SK-N-SH (cell line): Measurements from ENCODE around the gene PNCK. TPM values are rescaled to one million over a fixed set of nuclear protein-coding genes. Genes with fewer than 3 reads are reported as not detected.
"Not testable (repeated sequence)": the region's sequence is repeated elsewhere in the genome, so short reads cannot be mapped to it uniquely, and the experiment has no call there.

Experiments
- CTCF ChIA-PET: fragments of 300-600, 350-600 bp; formaldehyde crosslinking; extraction: SDS; loops from one replicate; lab custom pipeline; 2021; lab: Yijun Ruan, JAX
- POLR2A ChIA-PET: fragments of 350-600 bp; sonication (Branson Sonifier 250); formaldehyde crosslinking; extraction: SDS; loops from one replicate; lab custom pipeline; 2020; ENCODE audit warnings: antibody characterized with exemption, inconsistent platforms; lab: Yijun Ruan, JAX
- DNase-seq: peaks from one replicate; pipeline ENCODE4 v3.0.0; 2012
- H2AFZ ChIP-seq: fragments of 200-600 bp; sonication (generic); 2 replicates; pipeline ENCODE4 v1.8.1; 2016; ENCODE audit warnings: antibody characterized with exemption, mild to moderate bottlenecking, low read depth
- H3F3A ChIP-seq: fragments of 200-600 bp; sonication (generic); replicated peaks from 2 replicates; pipeline ENCODE3; 2016; ENCODE audit warnings: antibody characterized with exemption, mild to moderate bottlenecking; ENCODE audit not compliant: insufficient read depth
- H3K27ac ChIP-seq, 2 experiments: fragments of 200-500 bp in 1 of 2; fragments of 200-600 bp in 1 of 2; sonication (Bioruptor generic) in 1 of 2; sonication (generic), shearing (Covaris generic) in 1 of 2; 2 replicates each; pipeline versions ENCODE4 v1.5.1 to v1.6.1; 2014 to 2016; ENCODE audit warnings: low read depth in 2 of 2, inconsistent platforms in 1 of 2, low read length in 1 of 2, mild to moderate bottlenecking in 1 of 2, mixed read lengths in 1 of 2
- H3K27me3 ChIP-seq: fragments of 200-600 bp; sonication (generic), shearing (Covaris generic); 2 replicates; pipeline ENCODE4 v1.6.1; 2016; ENCODE audit warnings: mixed run types; ENCODE audit not compliant: insufficient read depth
- H3K36me3 ChIP-seq, 2 experiments: fragments of 200-500 bp in 1 of 2; fragments of 200-600 bp in 1 of 2; sonication (Bioruptor generic) in 1 of 2; sonication (generic) in 1 of 2; replicated peaks in 1 of 2; 2 replicates each; pipeline versions ENCODE3 to v1.5.1; 2014 to 2016; ENCODE audit warnings: low read length in 1 of 2, mild to moderate bottlenecking in 1 of 2; ENCODE audit not compliant: insufficient read depth in 2 of 2, control insufficient read depth in 1 of 2
- H3K4me1 ChIP-seq, 2 experiments: fragments of 200-500 bp in 1 of 2; fragments of 200-600 bp in 1 of 2; sonication (Bioruptor generic) in 1 of 2; sonication (generic), shearing (Covaris generic) in 1 of 2; 2 replicates each; pipeline versions ENCODE4 v1.5.1 to v1.6.1; 2014 to 2016; ENCODE audit warnings: low read depth in 1 of 2, low read length in 1 of 2, mixed run types in 1 of 2; ENCODE audit not compliant: insufficient read depth in 2 of 2, control insufficient read depth in 1 of 2
- H3K4me2 ChIP-seq: fragments of 200-600 bp; sonication (generic), shearing (Covaris generic); 2 replicates; pipeline ENCODE4 v1.6.1; 2017; ENCODE audit warnings: mixed run types
- H3K4me3 ChIP-seq, 2 experiments: fragments of 200-500 bp in 1 of 2; fragments of 200-600 bp in 1 of 2; sonication (Bioruptor generic) in 1 of 2; sonication (generic), shearing (Covaris generic) in 1 of 2; 2 replicates each; pipeline versions ENCODE4 v1.5.1 to v1.8.1; 2014 to 2016; ENCODE audit warnings: low read depth in 2 of 2, inconsistent platforms in 1 of 2, low read length in 1 of 2, mild to moderate bottlenecking in 1 of 2, mixed read lengths in 1 of 2, moderate library complexity in 1 of 2
- H3K79me2 ChIP-seq: fragments of 200-600 bp; sonication (generic); 2 replicates; pipeline ENCODE4 v1.8.1; 2017; ENCODE audit warnings: mild to moderate bottlenecking; ENCODE audit not compliant: insufficient read depth
- H3K9ac ChIP-seq: fragments of 200-600 bp; sonication (generic); 2 replicates; pipeline ENCODE4 v1.6.1; 2017; ENCODE audit warnings: mixed run types
- H3K9me2 ChIP-seq: fragments of 200-600 bp; sonication (generic); 2 replicates; pipeline ENCODE4 v1.6.1; 2017; ENCODE audit warnings: mixed run types
- H3K9me3 ChIP-seq: fragments of 200-600 bp; sonication (generic); 2 replicates; pipeline ENCODE4 v1.6.1; 2017; ENCODE audit warnings: mixed run types, mild to moderate bottlenecking, moderate library complexity
- H4K20me1 ChIP-seq: fragments of 200-600 bp; sonication (generic); 2 replicates; pipeline ENCODE4 v1.6.1; 2017; ENCODE audit warnings: mild to moderate bottlenecking, mixed run types; ENCODE audit not compliant: insufficient read depth
- PBX3 ChIP-seq: IDR thresholded peaks from 2 replicates; pipeline ENCODE4; 2012
- RXRA ChIP-seq: IDR thresholded peaks from 2 replicates; pipeline ENCODE4 v1.4.0; 2012; ENCODE audit warnings: low read depth, mild to moderate bottlenecking, borderline replicate concordance
- TCF12 ChIP-seq: IDR thresholded peaks from 2 replicates; pipeline ENCODE4 v1.4.0; 2012
- TEAD4 ChIP-seq: IDR thresholded peaks from 2 replicates; pipeline ENCODE4 v1.4.0; 2012; ENCODE audit warnings: mild to moderate bottlenecking, borderline replicate concordance; ENCODE audit not compliant: insufficient read depth
- WGBS: methylation state at CpG from one replicate; pipeline ENCODE4 v1.1.6; 2017; ENCODE audit warnings: low lambda C conversion rate; 5-methylcytosine and 5-hydroxymethylcytosine counted together
- polyA plus RNA-seq, 3 experiments: library from polyadenylated mRNA; depleted of rRNA; stranded (reverse); fragments of >200 nt; gene quantifications; 2 replicates each; pipeline ENCODE4 v1.2.3, GENCODE V29; 2012
- TF ChIP-seq, protein P1 (sequence below): IDR thresholded peaks from 2 replicates; pipeline ENCODE4 v1.4.0; 2012; ENCODE audit warnings: low read depth
- TF ChIP-seq, protein P2 (sequence below): fragments of 200-600 bp; sonication (generic); IDR thresholded peaks from 2 replicates; pipeline ENCODE4 v1.6.1; 2017; ENCODE audit warnings: antibody characterized with exemption, mild to moderate bottlenecking, moderate library complexity

PNCK gene
- polyA plus RNA-seq, 1 of the 3 experiments (the other 2 are of a cell fraction): 1.2 TPM

DNA sequence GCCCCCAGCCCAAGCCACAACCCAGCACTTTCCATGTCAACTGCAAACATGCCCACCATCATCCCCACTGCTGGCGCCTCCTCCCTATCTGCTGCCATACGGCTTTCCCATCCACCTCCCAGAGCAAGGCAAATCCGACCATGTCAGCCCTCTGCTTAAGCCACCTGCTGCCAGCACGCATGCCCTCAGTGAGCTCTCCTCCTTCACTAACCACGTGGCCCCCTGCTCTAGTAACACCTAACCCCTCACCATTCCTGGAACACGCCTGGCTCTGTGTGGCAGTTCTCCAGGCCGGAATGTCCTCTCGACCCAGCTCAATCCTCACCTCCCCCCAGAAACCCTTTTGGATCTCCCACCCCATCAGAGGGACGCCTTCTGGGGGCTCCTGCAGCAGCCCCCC lies 33.2 kb upstream of the PNCK start:
- no peak overlapping the region for H3K27ac ChIP-seq
- ChIA-PET CTCF (interaction anchor here (1.9 to 3.0 kb wide), 5 partner anchors 12 to 167 kb away, joined by 5 to 26 read pairs (median 9); no protein-coding TSS in a partner anchor), POLR2A (interaction anchor here (1.3 kb wide), 1 partner anchor 14 kb away, joined by 3 read pairs; no protein-coding TSS in a partner anchor)
- no peak overlapping the region for H3K4me2 ChIP-seq
- no peak overlapping the region for H2AFZ ChIP-seq
- H3K36me3 ChIP-seq: peaks cover 3 to 12% of the 10 kb centered on the region in 2 experiments
- H3K4me3 ChIP-seq: no peak overlapping the region
- peaks cover 24% of the 10 kb centered on the region; the same call in 1 of the 2 replicates for H3K27me3 ChIP-seq
- 0 out of 2 replicates have a peak, but pooled peaks cover 9% of the 10 kb centered on the region for H4K20me1 ChIP-seq
- H3K9me3 ChIP-seq: no peaks in the 10 kb centered on the region
- DNase-seq: no peak
- H3K4me1 ChIP-seq: peaks cover 0 to 6% of the 10 kb centered on the region in 2 experiments; a peak in 1 of 4 replicates
- H3F3A ChIP-seq: no peaks in the 10 kb centered on the region
- no peaks in the 10 kb centered on the region for H3K9me2 ChIP-seq
- TF ChIP-seq, protein P1, sequence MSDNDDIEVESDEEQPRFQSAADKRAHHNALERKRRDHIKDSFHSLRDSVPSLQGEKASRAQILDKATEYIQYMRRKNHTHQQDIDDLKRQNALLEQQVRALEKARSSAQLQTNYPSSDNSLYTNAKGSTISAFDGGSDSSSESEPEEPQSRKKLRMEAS: no peak
- TF ChIP-seq TEAD4 (no peak), TCF12 (no peak), PBX3 (no peak), RXRA (no peak)
- whole genome bisulfite sequencing: 44% methylated on average over 9 of the region's 9 CpGs
- peaks cover 6% of the 10 kb centered on the region; the same call in 1 of the 2 replicates for H3K79me2 ChIP-seq
- no peak overlapping the region for H3K9ac ChIP-seq

GRCh38 chrX:153705403-153706060 lies 31.9 kb upstream of the PNCK start:
- H3K4me1 ChIP-seq, H3F3A ChIP-seq, H3K9me3 ChIP-seq, DNase-seq, H3K4me2 ChIP-seq, H3K79me2 ChIP-seq, H2AFZ ChIP-seq, H3K9ac ChIP-seq, H3K9me2 ChIP-seq, H4K20me1 ChIP-seq, H3K4me3 ChIP-seq, H3K27ac ChIP-seq, POLR2A ChIA-PET: not testable (repeated sequence)
- WGBS: 53% methylated on average over 11 of the region's 18 CpGs
- TF ChIP-seq, protein P2, sequence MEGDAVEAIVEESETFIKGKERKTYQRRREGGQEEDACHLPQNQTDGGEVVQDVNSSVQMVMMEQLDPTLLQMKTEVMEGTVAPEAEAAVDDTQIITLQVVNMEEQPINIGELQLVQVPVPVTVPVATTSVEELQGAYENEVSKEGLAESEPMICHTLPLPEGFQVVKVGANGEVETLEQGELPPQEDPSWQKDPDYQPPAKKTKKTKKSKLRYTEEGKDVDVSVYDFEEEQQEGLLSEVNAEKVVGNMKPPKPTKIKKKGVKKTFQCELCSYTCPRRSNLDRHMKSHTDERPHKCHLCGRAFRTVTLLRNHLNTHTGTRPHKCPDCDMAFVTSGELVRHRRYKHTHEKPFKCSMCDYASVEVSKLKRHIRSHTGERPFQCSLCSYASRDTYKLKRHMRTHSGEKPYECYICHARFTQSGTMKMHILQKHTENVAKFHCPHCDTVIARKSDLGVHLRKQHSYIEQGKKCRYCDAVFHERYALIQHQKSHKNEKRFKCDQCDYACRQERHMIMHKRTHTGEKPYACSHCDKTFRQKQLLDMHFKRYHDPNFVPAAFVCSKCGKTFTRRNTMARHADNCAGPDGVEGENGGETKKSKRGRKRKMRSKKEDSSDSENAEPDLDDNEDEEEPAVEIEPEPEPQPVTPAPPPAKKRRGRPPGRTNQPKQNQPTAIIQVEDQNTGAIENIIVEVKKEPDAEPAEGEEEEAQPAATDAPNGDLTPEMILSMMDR: peak; percentile 29; the same call in 1 of the 2 replicates
- peaks cover 3 to 12% of the 10 kb centered on the region in 2 experiments for H3K36me3 ChIP-seq
- CTCF ChIA-PET: interaction anchor here (0.7 to 2.2 kb wide), 2 partner anchors 9 to 96 kb away, joined by 3 to 9 read pairs; no protein-coding TSS in a partner anchor
- H3K27me3 ChIP-seq: peaks cover 25% of the 10 kb centered on the region; the same call in 1 of the 2 replicates

DNA sequence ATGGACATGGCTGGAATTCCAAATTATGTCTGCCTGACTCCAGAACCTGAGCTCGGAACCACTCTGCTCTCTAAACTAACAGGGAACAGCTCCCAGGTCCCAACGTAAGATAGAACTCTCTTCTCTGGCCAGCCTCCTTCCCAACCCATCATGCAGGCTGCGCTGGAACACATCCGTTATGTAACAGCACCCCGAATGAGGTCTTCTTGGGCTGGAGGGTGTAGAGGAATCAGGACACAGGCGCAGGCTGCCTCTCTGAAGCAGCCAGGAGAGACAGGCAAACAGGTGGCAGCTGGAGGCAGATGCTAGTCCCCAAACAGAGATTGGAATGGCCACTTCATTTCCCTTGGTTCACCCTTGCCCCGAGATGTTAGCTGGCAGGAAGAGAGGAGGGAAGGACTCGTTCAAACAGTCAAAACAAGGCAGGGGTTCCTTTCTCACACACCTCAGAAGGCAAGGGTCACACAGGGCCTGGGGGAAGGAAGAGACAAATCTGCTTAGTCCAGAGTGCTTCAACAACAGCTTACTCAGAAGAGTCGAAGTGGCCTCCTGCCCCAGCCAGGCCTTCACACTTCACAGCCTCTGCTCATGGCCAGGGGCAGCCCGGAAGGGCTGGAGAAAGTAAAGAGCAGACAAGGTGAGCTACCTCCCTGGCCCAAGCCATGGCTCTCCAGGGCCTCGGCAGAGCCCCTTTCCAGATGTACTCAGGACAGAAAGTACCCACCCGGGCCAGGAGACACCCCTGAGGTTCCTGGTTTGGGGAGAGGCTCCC lies 31.2 kb upstream of the PNCK start:
- H4K20me1 ChIP-seq, H2AFZ ChIP-seq, CTCF ChIA-PET, H3K9ac ChIP-seq, H3K4me3 ChIP-seq, POLR2A ChIA-PET, H3K4me2 ChIP-seq, H3K9me2 ChIP-seq, H3K79me2 ChIP-seq, H3F3A ChIP-seq, H3K4me1 ChIP-seq, H3K27ac ChIP-seq, H3K9me3 ChIP-seq, DNase-seq: not testable (repeated sequence)
- Histone ChIP-seq H3K27me3 (peaks cover 24% of the 10 kb centered on the region; the same call in 1 of the 2 replicates), H3K36me3 (peaks cover 3 to 12% of the 10 kb centered on the region in 2 experiments)
- WGBS: 39% methylated on average over 8 of the region's 12 CpGs
